ENCODE measurements around the gene TMEM163.

GRCh38 chr2:134670955-134671354 is 47.8 kb downstream of the TMEM163 start:
- TF ChIP-seq CTCF (IDR thresholded peaks at IDR 0.05), result no peak
- TF ChIP-seq POLR2A (IDR thresholded peaks at IDR 0.05), result no peak
- TF ChIP-seq EP300 (IDR thresholded peaks at IDR 0.05), result no peak
